HepG2 (cell line): Measurements from ENCODE around the gene CDC42EP1. TPM values are rescaled to one million over a fixed set of nuclear protein-coding genes. Genes with fewer than 3 reads are reported as not detected.

Source experiments
- ARNT2 ChIP-seq: sonication (generic); formaldehyde crosslinking; IDR thresholded peaks from 2 replicates; pipeline ENCODE4 v1.8.0; 2022; ENCODE audit warnings: mild to moderate bottlenecking, low read depth, missing genetic modification reagents, moderate library complexity
- HES4 ChIP-seq: sonication (generic); formaldehyde crosslinking; IDR thresholded peaks from 2 replicates; pipeline ENCODE4 v1.9.0; 2021; ENCODE audit warnings: mild to moderate bottlenecking, missing genetic modification reagents, borderline replicate concordance
- HOXA3 ChIP-seq: sonication (generic); formaldehyde crosslinking; IDR thresholded peaks from 2 replicates; pipeline ENCODE4 v1.5.0; 2020; ENCODE audit warnings: missing genetic modification reagents
- MAFF ChIP-seq: IDR thresholded peaks from 2 replicates; pipeline ENCODE4 v1.6.1; 2011; ENCODE audit warnings: low read depth, low read length, improper control_type of control experiment
- MXD1 ChIP-seq: sonication (generic); formaldehyde crosslinking; IDR thresholded peaks from 2 replicates; pipeline ENCODE4 v1.4.0; 2020; ENCODE audit warnings: mild to moderate bottlenecking, missing genetic modification reagents
- PAXIP1 ChIP-seq: sonication (generic); formaldehyde crosslinking; conservative IDR thresholded peaks from 2 replicates; pipeline ENCODE4 v1.4.0; 2020; ENCODE audit warnings: mild to moderate bottlenecking, missing genetic modification reagents, moderate library complexity
- POLR2AphosphoS5 ChIP-seq: IDR thresholded peaks from 2 replicates; pipeline ENCODE4 v1.6.1; 2012; ENCODE audit warnings: low read depth, low read length
- SALL2 ChIP-seq: sonication (generic); formaldehyde crosslinking; IDR thresholded peaks from 2 replicates; pipeline ENCODE4 v1.8.1; 2023; ENCODE audit warnings: mild to moderate bottlenecking, missing genetic modification reagents, inconsistent platforms
- SAP130 ChIP-seq: IDR thresholded peaks from 2 replicates; pipeline ENCODE4 v1.6.1; 2016; ENCODE audit warnings: low read depth
- SKI ChIP-seq: fragments of 450-650 bp; IDR thresholded peaks from one replicate; pipeline ENCODE4 v1.6.1; 2018; ENCODE audit warnings: mild to moderate bottlenecking; ENCODE audit not compliant: partially characterized antibody
- ZBTB43 ChIP-seq: sonication (generic); formaldehyde crosslinking; conservative IDR thresholded peaks from 2 replicates; pipeline ENCODE4 v1.4.0; 2020; ENCODE audit warnings: missing genetic modification reagents
- ZNF142 ChIP-seq: sonication (generic); formaldehyde crosslinking; IDR thresholded peaks from 2 replicates; pipeline ENCODE4 v1.4.0; 2020; ENCODE audit warnings: missing genetic modification reagents
- ZNF512 ChIP-seq: sonication (generic); formaldehyde crosslinking; IDR thresholded peaks from 2 replicates; pipeline ENCODE4 v1.4.0; 2020; ENCODE audit warnings: mild to moderate bottlenecking, missing genetic modification reagents
- polyA plus RNA-seq, 8 experiments: library from polyadenylated mRNA; depleted of rRNA in 3 of 8; stranded (reverse) in 7 of 8; unstranded in 1 of 8; fragments of >200 nt; fragmentation: Illumina TruSeq in 4 of 8; extraction: Trizol in 4 of 8; gene quantifications; 2 replicates each; pipeline versions ENCODE4 v1.2.1 to v1.2.3, GENCODE V29; 2011 to 2016; ENCODE audit warnings: low read depth in 4 of 8, missing spikeins in 1 of 8, mixed read lengths in 1 of 8; ENCODE audit not compliant: insufficient read depth in 1 of 8
- total RNA-seq, 5 experiments: library from RNA; depleted of rRNA; stranded (reverse); fragments of >200 nt; fragmentation: Illumina TruSeq; extraction: Trizol; gene quantifications; 2 replicates each; pipeline ENCODE4 v1.2.3, GENCODE V29; 2016; ENCODE audit warnings: low read depth in 1 of 5

Gene CDC42EP1
- total and polyA plus RNA-seq, 2 of the 13 experiments (the other 11 are each of a cell fraction or from before 2014, with no cell fraction given), result 17.1 to 29.5 TPM

- TF ChIP-seq ZNF142 (CRISPR knock-in tag), result 0 out of 2 replicates have a peak, but pooled peaks have one; percentile 12
- no peak for TF ChIP-seq SALL2 (CRISPR knock-in tag)
- no peak for TF ChIP-seq MAFF
- TF ChIP-seq ZBTB43 (CRISPR knock-in tag), result no peak
- peak; percentile 31; the same call in 1 of the 2 replicates for TF ChIP-seq HOXA3 (CRISPR knock-in tag)
- peak; percentile 42; the same call in 1 of the 2 replicates for TF ChIP-seq POLR2AphosphoS5
- no peak for TF ChIP-seq MXD1 (CRISPR knock-in tag)
- peak; percentile 9 for TF ChIP-seq SKI
- TF ChIP-seq ARNT2 (CRISPR knock-in tag), result 0 out of 2 replicates have a peak, but pooled peaks have one; percentile 81
- TF ChIP-seq HES4 (CRISPR knock-in tag), result 0 out of 2 replicates have a peak, but pooled peaks have one; percentile 11
- TF ChIP-seq PAXIP1 (CRISPR knock-in tag), result peak; percentile 33; the same call in 1 of the 2 replicates
- TF ChIP-seq SAP130 (CRISPR knock-in tag), result peak; percentile 65; the same call in 1 of the 2 replicates
- TF ChIP-seq ZNF512 (CRISPR knock-in tag), result no peak
These were observed 40.7 kb upstream of the CDC42EP1 start, which contains the start of gene CARD10 (continued) for GRCh38 chr22:37519268-37520195.
